NT2/D1 (cell line): ENCODE measurements around the gene ATAD2B.

ENCODE experiments used
- DNase-seq: peaks from one replicate; pipeline ENCODE4 v3.0.0-alpha.2; 2011; ENCODE audit warnings: low read depth, low spot score
- H3K27me3 ChIP-seq: 2 replicates; pipeline ENCODE4 v1.6.0; 2011; ENCODE audit warnings: mild to moderate bottlenecking; ENCODE audit not compliant: insufficient read length, insufficient read depth
- H3K36me3 ChIP-seq: 2 replicates; pipeline ENCODE4 v1.6.1; 2011; ENCODE audit warnings: mild to moderate bottlenecking, low read length, mixed read lengths; ENCODE audit not compliant: insufficient read depth, insufficient read length
- H3K4me1 ChIP-seq: 2 replicates; pipeline ENCODE4 v1.5.1; 2011; ENCODE audit not compliant: insufficient read depth, insufficient read length
- H3K4me3 ChIP-seq: 2 replicates; pipeline ENCODE4 v1.5.1; 2011; ENCODE audit warnings: low read depth; ENCODE audit not compliant: insufficient read length
- H3K9ac ChIP-seq: 2 replicates; pipeline ENCODE4 v1.6.0; 2011; ENCODE audit warnings: low read depth; ENCODE audit not compliant: insufficient read length
- H3K9me3 ChIP-seq: 2 replicates; pipeline ENCODE4 v1.5.1; 2011; ENCODE audit warnings: mild to moderate bottlenecking, low read length; ENCODE audit not compliant: insufficient read depth
- SUZ12 ChIP-seq: IDR thresholded peaks from 2 replicates; pipeline ENCODE4 v1.6.1; 2011; ENCODE audit not compliant: insufficient read length, insufficient read depth; ENCODE audit errors: extremely low read depth
- YY1 ChIP-seq: IDR thresholded peaks from 2 replicates; pipeline ENCODE4 v1.6.1; 2011; ENCODE audit not compliant: insufficient read length, insufficient read depth
- ZNF274 ChIP-seq: IDR thresholded peaks from 2 replicates; pipeline ENCODE4 v1.6.1; 2011; ENCODE audit warnings: mild to moderate bottlenecking, low read depth, low read length

Gene ATAD2B

GRCh38 chr2:23925702-23926289 lies 1.1 kb downstream of the ATAD2B start:
- DNase-seq: peak; percentile 20
- TF ChIP-seq ZNF274: no peak
- no peak for TF ChIP-seq SUZ12
- no peak for TF ChIP-seq YY1
- no peaks in the 10 kb centered on the region for H3K9me3 ChIP-seq
- peak overlapping the region; percentile 89 for H3K4me3 ChIP-seq
- H3K36me3 ChIP-seq: peaks cover 17% of the 10 kb centered on the region
- H3K27me3 ChIP-seq: no peaks in the 10 kb centered on the region
- H3K4me1 ChIP-seq: no peaks in the 10 kb centered on the region
- H3K9ac ChIP-seq: peak overlapping the region; percentile 93

DNA sequence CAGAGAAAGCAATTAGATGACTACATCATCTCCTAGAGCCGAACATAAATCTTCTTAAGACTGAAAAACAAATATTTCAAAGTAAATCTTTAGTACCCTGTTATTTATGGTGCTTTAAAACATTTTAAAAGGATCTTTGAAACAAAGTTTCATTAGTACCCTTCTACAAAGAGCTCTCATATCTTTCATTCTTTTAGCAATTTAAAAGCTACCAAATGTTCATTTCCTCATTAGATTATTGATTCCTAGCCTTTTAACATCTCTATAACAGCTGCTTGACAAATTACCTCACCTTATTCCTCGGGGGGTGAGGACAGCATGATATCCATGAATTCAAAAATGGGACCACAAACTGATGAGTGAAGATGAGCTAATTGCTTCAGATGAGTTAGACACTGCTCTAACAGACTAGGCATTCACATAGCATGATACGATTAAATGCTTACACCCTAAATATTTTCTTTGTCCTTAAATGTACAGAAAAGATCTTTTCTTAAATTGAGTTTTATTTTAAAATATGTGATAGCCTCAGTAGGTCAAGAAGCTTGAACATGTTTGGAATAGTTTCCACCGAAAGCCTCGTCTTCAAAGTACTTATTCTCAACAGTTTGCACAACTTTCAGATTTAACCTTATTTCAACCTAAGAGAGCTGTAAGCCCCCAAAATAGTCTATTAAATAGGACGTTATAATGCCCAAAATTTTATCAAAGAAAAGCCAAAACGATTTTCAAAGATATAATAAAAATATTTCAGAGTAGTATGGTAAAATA lies 2.1 kb downstream of the ATAD2B start:
- Histone ChIP-seq H3K4me1 (no peaks in the 10 kb centered on the region), H3K9ac (no peak overlapping the region), H3K27me3 (no peaks in the 10 kb centered on the region), H3K4me3 (no peak overlapping the region), H3K9me3 (no peaks in the 10 kb centered on the region), H3K36me3 (peaks cover 9% of the 10 kb centered on the region)
- no peak for DNase-seq
- TF ChIP-seq ZNF274 (no peak), YY1 (no peak), SUZ12 (no peak)

- Histone ChIP-seq H3K27me3 (no peaks in the 10 kb centered on the region), H3K36me3 (no peaks in the 10 kb centered on the region), H3K4me1 (no peaks in the 10 kb centered on the region), H3K9ac (no peak overlapping the region), H3K9me3 (no peaks in the 10 kb centered on the region), H3K4me3 (no peak overlapping the region)
- DNase-seq: no peak
- TF ChIP-seq ZNF274 (no peak), YY1 (no peak), SUZ12 (no peak)
Measured at GRCh38 chr2:23918837-23919489, 8.0 kb downstream of the ATAD2B start.

DNA sequence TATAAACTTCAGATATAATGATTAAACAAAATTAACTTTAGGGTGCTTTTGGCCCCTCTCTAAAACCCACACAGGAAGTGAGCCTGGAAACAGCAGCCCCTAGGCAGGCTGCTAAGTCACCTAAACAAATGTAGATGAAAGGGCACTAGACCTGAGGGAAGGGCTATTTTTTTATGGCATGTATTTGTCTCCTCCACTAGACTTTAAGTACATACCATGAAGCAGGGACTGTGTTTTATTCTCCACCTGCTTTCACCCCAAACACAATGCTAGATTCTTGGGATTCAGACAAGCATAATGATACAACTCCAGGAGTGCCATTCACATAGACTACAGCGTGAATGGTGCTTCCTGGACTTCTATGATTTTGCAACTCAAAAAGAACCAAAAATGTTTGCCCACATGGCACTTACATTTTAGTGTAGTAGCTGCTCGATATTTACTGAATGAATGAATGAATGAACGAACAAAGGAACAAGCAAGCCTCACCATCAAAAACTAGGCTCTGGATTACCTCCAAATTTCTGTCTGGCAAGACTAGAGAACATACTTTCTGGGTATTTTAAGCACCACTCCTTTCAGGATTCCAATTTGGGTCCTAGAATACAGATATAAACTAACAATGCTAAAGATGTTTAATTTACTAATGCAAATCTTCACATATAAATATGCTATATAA lies 10.1 kb downstream of the ATAD2B start:
- no peak for DNase-seq
- no peaks in the 10 kb centered on the region for H3K9me3 ChIP-seq
- no peak overlapping the region for H3K9ac ChIP-seq
- H3K4me3 ChIP-seq: no peak overlapping the region
- no peaks in the 10 kb centered on the region for H3K4me1 ChIP-seq
- H3K36me3 ChIP-seq: no peaks in the 10 kb centered on the region
- no peaks in the 10 kb centered on the region for H3K27me3 ChIP-seq
- TF ChIP-seq YY1: no peak
- TF ChIP-seq ZNF274: no peak

GRCh38 chr2:23915327-23915726 lies 11.6 kb downstream of the ATAD2B start:
- H3K9ac ChIP-seq: no peak overlapping the region
- no peaks in the 10 kb centered on the region for H3K9me3 ChIP-seq
- no peaks in the 10 kb centered on the region for H3K27me3 ChIP-seq
- TF ChIP-seq ZNF274 (no peak), YY1 (no peak), SUZ12 (no peak)
- no peak for DNase-seq
- no peak overlapping the region for H3K4me3 ChIP-seq
- no peaks in the 10 kb centered on the region for H3K36me3 ChIP-seq
- H3K4me1 ChIP-seq: no peaks in the 10 kb centered on the region

GRCh38 chr2:23912054-23912453 lies 14.9 kb downstream of the ATAD2B start:
- Histone ChIP-seq H3K36me3 (no peaks in the 10 kb centered on the region), H3K4me1 (no peaks in the 10 kb centered on the region), H3K9ac (no peak overlapping the region), H3K4me3 (no peak overlapping the region), H3K9me3 (no peaks in the 10 kb centered on the region), H3K27me3 (no peaks in the 10 kb centered on the region)
- no peak for TF ChIP-seq ZNF274
- TF ChIP-seq SUZ12: no peak
- TF ChIP-seq YY1: no peak
- no peak for DNase-seq

- no peak overlapping the region for H3K4me3 ChIP-seq
- no peak for DNase-seq
- no peak for TF ChIP-seq ZNF274
- TF ChIP-seq SUZ12: no peak
- no peak for TF ChIP-seq YY1
- H3K9me3 ChIP-seq: no peaks in the 10 kb centered on the region
- H3K4me1 ChIP-seq: no peaks in the 10 kb centered on the region
- H3K36me3 ChIP-seq: no peaks in the 10 kb centered on the region
- no peaks in the 10 kb centered on the region for H3K27me3 ChIP-seq
- no peak overlapping the region for H3K9ac ChIP-seq
Measured at GRCh38 chr2:23905155-23905554, 21.8 kb downstream of the ATAD2B start.
